CD4-positive, alpha-beta T cell treated with Interleukin-15 for 1 hour (primary cell): ENCODE data around the gene PANK3.
"Not testable (repeated sequence)": the region's sequence is repeated elsewhere in the genome, so short reads cannot be mapped to it uniquely, and the experiment has no call there.

Experiments used
- DNase-seq: peaks from one replicate; pipeline ENCODE4 v3.0.0-alpha.2; 2020

PANK3 gene

DNA sequence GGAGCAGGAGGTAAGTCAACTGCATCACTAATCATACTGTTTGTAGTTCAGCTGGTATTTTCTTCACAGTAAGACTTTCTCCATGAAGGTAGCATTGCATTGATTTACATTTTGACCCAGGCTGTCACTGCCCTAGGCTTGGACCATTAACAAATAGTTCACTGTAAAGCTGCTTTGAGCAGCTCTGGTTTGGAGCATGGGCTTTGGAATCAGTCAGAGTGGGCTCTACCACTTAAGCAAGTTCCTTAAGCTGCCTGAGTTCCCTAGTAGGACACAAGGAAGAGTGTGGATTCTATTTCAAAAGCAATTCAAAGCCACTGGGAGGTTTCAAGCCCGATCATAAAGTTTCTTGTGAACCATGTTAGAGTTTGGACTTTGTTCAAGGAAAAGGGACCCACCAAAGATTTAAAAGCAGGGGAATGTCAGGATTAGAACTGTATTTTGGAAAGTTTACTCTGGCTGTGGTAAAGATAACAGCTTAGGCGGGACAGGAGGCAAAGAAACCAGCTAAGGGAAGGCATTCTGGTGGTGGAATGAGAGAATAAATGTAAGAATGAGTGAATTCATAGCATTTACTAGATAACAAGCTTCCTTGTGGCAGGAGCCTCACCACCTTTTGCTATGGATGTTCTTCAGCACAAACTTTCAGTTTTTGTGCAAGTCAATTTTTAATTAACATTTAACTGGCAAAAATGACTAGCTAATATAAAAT, 12.3 kb upstream of the PANK3 start:
- no peak for DNase-seq

DNA sequence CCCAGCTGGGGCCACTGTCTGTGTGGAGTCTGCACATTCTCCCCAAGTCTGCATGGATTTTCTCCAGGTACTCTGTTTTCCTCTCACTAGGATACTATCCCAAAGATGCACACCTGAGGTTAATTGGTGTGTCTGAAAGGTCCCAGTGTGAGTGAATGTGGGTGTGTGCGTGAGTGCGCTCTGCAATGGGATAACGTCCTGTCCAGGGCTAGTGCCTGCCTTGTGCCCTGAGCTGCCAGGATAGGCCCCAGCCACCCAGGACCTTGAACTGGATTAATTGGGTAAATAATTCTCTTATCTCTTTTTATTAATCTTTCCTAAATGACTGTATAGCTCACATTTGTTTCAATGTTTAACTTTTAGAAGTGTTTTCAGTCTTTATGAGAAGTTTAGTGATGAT, 11.5 kb upstream of the PANK3 start:
- no peak for DNase-seq

DNA sequence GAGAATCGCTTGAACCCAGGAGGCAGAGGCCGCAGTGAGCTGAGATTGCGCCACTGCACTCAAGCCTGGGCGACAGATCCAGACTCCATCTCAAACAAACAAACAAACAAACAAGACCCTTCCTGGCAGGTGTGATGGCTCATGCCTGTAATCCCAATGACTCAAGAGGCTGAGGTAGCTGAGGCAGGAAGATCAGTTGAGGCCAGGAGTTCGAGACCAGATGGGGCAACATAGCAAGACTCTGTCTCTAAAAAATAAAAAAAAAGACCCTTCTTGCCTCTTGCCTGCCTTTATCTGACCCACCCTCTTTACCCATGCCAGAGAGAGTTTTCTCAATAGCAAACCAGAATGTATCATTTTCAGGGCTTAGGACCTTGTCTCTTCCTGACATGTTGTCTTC, 8.8 kb upstream of the PANK3 start:
- DNase-seq = no peak

DNA sequence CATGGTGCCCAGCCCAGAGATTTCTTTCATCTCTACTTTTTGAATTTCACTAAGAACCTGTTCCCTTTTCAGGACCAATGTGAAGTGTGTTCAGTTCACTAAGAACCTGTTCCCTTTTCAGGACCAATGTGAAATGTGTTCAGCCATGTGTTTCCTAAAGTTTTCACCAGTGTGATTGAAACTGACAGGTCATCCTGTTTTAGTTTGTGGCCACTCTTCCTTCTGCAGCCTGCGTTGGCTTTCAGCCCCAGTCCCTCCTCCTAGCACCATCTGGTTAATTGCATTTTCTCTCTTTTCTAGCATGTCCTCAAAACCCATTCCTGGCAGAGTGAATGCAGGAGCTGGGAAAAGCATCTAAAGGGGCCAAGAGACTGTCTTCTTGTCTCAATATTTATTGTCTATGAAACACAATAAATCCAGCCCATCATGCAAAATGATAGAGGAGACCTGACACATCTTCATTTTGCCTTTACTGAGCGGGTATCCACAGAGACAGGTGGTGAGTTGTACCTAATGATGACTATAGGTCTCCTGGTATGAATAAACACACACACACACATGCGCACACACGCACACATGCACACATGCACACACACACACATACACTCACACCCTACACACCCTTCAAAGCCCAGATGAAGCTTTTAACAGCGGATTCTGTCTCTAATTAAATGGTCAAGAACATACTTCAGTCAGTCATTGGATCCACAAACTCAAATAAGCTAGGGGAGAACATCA, 6.1 kb upstream of the PANK3 start:
- DNase-seq = no peak

DNA sequence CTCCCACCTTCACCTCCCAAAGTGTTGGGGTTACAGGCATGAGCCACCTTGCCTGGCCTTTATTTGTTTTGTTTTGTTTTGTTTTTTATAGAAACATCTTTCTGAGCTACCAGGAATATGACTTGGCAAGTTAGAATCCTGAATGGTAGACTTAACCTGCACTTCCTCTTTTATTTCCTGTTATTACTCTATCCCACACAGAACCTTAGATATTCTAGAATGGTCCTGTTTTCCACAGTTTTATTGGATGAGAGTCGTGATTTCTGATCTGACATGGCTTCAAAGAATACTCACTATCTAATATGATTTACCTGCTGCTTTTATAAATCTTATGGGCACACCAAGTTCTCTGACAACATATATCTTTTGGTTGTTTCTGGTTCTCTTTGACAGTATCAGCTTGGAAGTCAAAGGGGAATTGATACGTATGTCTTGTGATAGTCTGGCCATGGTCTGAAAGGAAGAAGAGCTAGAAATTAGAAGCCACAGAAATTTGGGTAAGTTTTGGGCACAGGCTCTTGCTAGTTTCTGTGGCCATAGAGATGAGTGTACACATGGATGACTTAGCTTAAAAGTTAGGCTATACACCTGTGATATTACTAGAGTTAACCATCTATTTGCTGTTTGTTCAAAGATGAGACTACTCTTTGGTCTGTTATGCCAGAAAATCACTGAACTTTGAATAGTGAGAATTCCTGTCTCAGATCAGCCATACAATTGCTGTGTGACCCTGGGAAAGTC, 4.7 kb upstream of the PANK3 start:
- no peak for DNase-seq

DNA sequence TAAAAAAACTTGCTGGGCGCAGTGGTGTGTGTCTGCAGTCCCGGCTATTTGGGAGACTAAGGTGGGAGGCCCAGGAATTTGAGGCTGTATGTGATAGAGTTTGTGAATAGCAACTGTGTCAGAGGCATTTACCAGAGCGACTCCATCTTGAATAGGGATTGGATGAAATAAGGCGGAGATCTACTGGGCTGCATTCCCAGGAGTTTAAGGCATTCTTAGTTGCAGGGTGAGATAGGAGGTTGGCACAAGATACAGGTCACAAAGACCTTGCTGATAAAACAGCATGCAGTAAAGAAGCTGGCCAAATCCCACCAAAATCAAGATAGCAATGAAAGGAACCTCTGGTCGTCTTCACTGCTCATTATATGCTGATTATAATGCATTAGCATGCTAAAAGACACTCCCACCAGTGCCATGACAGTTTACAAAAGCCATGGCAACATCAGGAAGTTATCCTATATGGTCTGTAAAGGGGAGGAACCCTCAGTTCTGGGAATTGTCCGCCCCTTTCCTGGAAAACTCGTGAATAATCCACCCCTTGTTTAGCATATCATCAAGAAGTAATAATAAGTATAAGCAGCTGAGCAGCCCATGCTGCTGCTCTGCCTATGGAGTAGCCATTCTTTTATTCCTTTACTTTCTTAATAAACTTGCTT, 1.8 kb upstream of the PANK3 start:
- not testable (repeated sequence) for DNase-seq

DNA sequence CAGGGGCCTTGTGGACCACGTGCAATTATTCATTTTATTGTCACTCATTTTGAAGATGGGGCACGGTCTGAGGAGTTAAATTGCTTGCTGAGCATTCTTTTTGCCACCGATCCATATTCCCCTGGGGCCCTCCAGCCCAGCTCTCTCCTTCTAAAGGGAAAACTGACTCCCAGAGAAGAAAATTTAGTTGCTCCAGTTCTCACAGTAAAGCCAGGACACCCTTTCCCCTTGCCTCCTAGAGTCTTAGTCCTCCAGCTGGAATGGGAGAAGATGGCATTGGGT, 1.0 kb upstream of the PANK3 start:
- DNase-seq = no peak

DNA sequence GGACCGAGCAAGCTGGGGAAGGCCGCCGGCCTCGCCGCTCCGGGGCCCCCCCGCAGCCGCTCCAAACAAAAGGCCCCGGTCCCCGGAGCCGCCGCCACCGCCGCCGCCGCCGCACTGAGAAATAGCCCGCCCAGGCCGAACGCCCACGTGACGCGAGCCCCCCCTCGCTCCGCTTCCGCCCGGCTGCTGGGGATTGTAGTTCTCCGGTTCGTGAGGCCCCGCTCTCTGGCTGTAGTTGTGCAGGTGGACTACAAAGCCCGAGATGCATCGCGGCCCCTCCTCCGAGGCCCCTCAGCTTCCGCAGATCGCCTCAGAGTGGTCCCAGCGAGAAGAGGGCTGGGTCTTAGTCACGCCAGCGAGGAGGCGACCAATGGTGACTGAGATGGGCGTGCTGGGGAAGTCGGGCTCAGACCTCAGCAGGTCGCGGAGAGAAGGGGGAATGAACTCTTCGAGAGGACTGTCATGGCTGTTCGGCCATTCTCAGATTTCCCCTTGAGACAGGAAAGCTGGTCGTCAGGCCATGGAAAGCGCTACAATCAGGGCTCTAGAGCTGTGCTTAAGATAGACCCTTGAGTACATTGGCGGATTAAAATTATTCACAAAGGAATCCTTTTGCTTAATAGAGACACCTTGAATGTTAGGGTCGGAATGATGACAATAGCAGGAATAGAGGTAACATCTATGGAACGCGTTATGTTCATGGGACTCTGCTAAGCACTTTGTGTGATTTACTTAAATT, 489 bp upstream of the PANK3 start:
- peak; percentile 98 for DNase-seq

DNA sequence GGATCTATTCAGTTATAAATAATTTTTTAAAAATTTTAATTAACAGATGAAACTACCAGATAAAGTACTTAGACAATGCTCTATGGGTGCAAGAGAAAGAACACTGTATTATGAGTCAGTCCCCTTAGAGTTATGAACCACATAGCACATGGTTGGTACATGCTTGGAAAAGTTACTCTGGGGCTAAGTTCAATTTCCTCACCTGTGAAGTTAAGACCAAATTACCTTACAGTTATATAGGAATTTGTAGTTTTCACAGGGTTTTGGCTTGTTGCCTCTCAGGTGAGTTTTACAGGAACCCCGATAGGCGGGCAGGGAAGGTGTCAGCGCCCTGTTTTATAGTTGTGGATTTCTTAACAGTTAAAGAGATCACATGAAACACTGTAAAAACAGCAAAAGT, 1.2 kb downstream of the PANK3 start:
- DNase-seq = no peak

DNA sequence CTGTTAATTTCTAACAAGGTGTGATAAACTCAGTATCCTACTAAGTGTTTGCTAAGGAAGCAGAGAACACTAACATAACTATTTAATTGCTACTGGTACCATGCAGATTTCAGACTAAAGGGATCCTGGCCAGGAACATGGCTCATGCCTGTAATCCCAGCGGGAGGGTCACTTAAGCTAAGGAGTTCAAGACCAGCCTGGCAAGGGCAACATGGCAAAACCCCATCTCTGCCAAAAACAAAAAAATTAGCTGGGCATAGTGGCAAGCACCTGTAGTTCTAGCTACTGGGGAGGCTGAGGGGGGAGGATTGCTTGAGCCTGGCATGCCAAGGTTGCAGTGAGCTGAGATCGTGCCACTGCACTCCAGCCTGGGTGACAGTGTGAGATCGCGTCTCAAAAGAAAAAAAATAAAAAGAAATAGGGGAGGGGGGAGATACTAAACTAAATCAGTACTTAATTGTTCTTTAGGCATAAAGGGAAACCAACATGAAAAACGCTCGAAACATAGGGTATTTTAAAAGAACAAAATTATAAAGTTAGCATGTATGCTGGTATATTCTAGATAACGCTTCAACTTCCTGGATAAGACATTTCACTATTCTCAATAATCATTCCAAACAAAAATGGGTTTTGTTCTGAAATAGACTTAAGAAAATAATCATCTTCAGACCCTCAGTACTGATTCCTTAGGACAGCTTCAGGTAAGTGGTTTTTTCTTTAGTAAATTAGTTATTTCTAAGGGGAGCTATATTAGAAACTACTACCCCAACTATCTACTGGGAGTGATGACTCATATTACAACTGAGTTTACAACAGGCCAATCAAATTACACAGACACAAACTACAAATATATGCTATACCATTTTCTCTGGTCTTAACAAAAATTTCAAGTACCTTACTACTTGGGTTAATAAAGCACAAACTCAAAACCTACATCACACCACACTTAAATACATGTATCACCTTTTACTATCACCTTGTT, 3.5 kb downstream of the PANK3 start:
- DNase-seq = no peak

DNA sequence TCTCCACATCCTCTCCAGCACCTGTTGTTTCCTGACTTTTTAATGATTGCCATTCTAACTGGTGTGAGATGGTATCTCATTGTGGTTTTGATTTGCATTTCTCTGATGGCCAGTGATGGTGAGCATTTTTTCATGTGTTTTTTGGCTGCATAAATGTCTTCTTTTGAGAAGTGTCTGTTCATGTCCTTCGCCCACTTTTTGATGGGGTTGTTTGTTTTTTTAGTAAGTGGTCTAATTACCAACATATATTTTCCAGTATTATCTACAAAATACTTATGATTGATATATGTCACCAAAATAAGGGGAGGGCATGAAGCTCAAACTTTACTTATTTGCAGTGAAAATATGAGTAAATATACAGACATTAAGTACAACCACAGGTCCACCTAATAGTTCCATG, 5.0 kb downstream of the PANK3 start:
- DNase-seq = not testable (repeated sequence)

DNA sequence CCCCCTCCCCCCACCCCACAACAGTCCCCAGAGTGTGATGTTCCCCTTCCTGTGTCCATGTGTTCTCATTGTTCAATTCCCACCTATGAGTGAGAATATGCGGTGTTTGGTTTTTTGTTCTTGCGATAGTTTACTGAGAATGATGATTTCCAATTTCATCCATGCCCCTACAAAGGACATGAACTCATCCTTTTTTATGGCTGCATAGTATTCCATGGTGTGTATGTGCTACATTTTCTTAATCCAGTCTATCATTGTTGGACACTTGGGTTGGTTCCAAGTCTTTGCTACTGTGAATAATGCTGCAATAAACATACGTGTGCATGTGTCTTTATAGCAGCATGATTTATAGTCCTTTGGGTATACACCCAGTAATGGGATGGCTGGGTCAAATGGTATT, 5.5 kb downstream of the PANK3 start:
- not testable (repeated sequence) for DNase-seq

DNA sequence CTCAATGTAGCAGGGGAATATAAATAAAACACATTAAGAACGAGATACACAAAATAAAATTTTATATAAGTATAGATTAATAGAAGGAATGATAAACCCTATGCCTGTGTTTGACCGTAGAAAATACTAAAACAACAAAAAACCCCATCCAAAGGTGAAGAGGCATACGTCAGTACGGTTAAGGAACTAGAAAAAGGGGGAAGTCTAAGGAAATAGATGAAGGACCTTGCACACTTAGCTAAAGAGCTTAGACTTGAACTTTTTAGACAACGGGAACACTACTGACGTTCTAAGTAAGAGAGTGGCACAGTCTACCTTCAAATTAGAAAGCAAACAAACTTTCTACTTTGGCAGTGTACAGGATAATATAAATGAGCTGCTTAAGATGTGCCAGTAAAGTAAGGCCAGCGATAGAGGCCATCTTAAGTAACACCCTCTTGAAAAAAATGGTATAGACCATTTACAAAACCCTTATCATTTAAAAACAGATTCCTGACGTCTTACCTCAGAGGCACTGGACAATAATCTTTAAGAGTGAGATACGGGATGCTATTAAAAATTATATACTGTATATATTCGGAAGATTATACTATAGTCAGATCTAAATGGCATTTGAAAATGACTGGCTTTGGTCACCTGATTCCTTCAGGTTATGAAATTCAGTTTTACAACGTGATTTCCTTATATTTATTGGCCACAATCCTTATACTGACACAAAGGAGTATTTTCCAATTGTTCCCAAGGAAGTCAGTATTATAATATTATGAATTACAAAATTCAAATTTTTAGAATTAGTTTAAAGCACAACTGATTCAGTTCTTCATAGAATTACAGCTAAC, 8.5 kb downstream of the PANK3 start:
- DNase-seq = no peak

DNA sequence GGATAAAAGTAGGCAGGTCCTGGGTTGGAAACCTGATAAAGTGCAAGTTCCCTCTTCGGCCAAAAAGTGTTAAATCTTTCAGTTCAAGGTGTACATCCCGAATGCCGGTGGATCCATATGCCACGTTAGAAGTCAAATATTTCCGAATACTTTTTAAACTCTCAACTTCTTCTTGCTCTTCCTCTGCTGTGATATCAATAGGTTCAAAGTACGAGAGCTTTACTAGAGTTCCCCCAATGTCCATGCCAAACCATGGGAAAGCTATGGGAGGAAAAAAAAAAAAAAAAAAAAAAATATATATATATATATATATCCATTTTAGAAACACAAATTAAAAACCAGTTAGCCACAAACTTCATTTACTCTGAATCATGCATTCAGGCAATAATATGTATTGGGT, 10.4 kb downstream of the PANK3 start:
- DNase-seq = no peak

DNA sequence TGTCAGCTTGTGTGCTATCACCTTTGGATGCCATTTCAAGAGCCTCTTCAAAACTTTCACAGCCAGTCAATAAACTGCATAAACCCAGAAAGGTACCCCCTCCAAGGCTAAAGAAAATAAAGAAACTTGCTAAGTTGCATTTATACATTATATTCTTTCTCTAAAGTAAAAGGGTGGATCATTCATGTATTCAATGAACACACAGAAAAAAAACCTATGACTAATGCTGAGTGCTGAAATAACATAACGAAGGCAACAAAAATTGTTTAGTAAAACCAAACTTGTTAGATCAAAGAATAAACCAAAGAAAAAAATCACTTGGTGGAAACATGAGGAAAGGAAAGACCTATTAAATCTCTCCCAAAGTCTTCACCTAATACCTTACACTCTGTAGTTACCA, 15.2 kb downstream of the PANK3 start:
- DNase-seq = no peak

DNA sequence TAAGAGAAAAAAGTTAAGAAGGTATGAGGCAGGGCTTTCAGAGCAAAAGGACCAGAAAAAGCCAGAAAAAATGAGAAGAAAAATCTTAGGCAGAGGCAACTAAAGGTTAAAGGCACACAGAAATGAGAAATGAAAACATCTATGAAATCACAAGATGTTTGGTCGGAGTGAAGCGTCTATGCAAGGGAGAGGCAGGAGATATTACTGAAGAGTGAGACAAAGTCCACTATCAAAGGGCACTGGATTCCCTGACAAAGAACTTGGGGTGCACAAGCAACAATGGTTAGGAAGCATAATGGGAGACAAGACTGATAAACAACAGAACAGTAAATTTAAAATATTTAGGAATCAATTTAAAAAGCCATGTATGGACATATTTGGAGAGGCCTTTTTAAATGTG, 16.9 kb downstream of the PANK3 start:
- DNase-seq = no peak

DNA sequence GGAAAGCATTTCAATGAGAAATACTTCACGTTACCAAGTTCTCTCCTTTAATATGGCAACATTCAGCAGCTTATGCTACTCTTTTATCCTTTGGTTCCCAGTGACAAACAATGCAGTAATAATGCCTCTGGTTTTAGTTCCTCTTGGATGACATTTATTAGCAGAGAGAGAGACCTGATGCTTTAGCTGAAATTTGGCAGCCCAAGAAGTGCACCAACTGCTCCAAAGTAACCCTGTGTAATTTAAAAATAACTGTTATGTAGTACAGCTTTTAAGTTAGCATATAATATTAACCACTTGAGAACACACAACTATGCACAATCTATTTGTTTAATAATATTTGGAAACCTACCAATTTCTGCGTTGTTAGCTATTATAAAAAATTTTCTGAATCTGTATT, 21.8 kb downstream of the PANK3 start:
- no peak for DNase-seq

DNA sequence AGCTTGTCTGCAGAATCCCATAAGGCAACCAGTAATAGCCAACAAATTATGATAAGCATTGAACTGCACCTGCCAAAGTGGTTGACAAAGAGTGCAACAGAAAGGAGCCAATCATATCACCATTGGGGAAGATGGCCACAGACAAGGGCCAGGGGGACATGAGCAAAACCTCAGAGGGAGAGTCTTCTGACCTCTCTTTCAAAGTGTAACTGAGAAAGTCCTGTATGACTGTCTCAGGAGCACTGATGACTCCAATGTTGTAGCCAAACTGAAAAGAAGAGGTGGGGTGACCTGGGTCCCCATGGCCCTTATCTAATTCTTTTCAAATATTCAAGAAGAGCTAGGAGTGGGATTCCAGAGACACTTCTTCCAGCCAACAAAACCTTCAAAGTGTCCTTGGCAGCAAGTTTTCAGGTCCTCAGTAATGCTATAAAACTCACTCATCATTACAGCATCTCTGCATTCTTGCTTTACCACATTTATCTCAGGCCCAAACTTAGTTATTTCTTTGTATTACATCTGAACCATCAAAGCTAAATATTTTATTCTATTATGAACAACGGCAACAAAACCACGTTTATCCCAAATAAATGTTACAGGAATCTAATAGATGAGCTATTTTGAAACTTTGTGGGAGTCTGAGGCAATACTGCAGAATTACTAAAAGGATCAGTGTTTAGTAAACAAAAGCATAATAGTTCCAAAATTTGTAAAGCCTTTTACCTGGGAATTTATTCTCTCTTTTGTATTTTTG, 25.6 kb downstream of the PANK3 start:
- no peak for DNase-seq

DNA sequence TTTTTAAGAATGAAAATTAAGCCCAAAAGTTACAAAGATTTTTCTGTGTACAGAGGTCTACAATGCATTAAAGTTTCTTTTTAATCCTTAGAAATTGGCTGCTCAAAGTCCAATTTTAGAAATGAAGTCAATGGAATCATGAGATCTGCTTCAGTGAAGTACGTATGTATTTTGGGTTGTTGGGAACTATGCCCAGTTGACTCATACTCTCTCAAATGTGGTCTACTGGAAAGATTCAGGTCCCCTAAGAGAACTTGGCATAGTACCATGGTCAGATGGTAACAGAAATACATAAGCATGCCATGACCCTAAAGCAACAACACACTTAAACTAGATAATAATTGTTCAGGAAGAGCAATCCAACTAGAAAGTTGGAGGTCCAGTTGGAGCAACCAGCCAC, 27.0 kb downstream of the PANK3 start:
- no peak for DNase-seq

DNA sequence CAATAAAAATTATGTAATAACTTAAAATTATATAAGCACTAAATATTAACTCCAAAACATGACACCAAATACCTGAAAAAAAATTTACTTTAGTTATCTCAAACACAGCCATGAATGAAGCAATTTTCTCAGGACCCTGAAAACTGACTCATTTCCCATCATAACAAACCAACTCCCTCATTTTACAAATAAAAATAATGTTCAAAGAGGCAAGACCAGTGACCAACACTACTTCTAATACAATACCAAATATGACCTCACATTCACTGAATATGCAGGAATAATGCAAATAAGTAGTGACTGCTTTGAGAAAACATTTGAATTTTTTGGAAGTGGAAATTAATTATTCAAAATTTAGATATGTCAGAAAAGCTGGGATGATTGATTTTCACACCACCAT, 28.5 kb downstream of the PANK3 start:
- DNase-seq = no peak
